Breast epithelium (tissue), 4 donors: ENCODE data around the gene ALK. TPM values are rescaled to one million over a fixed set of nuclear protein-coding genes. Genes with fewer than 3 reads are reported as not detected.

ENCODE experiments used
- DNase-seq, 2 donors: peaks; one replicate each; pipeline ENCODE4 v3.0.0-alpha.2; 2019; ENCODE audit warnings: low spot score in 2 of 2
- H3K27ac ChIP-seq, 2 donors: fragments of 200-600 bp; sonication (generic) in 1 of 2; one replicate each; pipeline ENCODE4 v1.5.1; 2016 to 2019; ENCODE audit warnings: mild to moderate bottlenecking in 1 of 2
- H3K27me3 ChIP-seq, 2 donors: fragments of 200-600 bp; sonication (generic) in 1 of 2; one replicate each; pipeline versions ENCODE4 v1.5.1 to v1.6.0; 2017 to 2019; ENCODE audit warnings: control low read depth in 1 of 2, mild to moderate bottlenecking in 1 of 2
- H3K36me3 ChIP-seq: fragments of 200-600 bp; one replicate; pipeline ENCODE4 v1.5.1; 2019
- H3K4me1 ChIP-seq, 2 donors: fragments of 200-600 bp; sonication (generic); one replicate each; pipeline ENCODE4 v1.5.1; 2016 to 2019; ENCODE audit warnings: control low read depth in 1 of 2
- H3K4me3 ChIP-seq, 3 donors: fragments of 200-600 bp; sonication (generic); 1 replicate in 2 of 3; 2 replicates in 1 of 3; pipeline ENCODE4 v1.5.1; 2016 to 2019; ENCODE audit warnings: mild to moderate bottlenecking in 3 of 3, moderate library complexity in 2 of 3
- H3K9me3 ChIP-seq, 2 donors: fragments of 200-600 bp; sonication (generic) in 1 of 2; one replicate each; pipeline ENCODE4 v1.5.1; 2016 to 2019; ENCODE audit warnings: control low read depth in 1 of 2
- CTCF ChIP-seq, 3 donors: fragments of 450-650 bp; IDR thresholded peaks; one replicate each; pipeline ENCODE4 v1.5.1; 2016 to 2017; ENCODE audit warnings: antibody characterized with exemption in 3 of 3, mild to moderate bottlenecking in 3 of 3, moderate library complexity in 3 of 3
- POLR2A ChIP-seq: fragments of 450-650 bp; IDR thresholded peaks from one replicate; pipeline ENCODE4 v1.6.1; 2016; ENCODE audit warnings: antibody characterized with exemption, mild to moderate bottlenecking, moderate library complexity
- POLR2AphosphoS5 ChIP-seq, 3 donors: sonication (generic); formaldehyde crosslinking; IDR thresholded peaks; one replicate each; pipeline ENCODE4 v1.6.1; 2017; ENCODE audit warnings: antibody characterized with exemption in 3 of 3
- intact Hi-C: fragments of 100-400 bp; cut with DNase I; formaldehyde crosslinking; loops from one replicate; pipeline ENCODE4 v1.15.1; 2023; ENCODE audit warnings: low total_unique reads
- total RNA-seq, 3 donors: library from RNA; depleted of rRNA; stranded (reverse); fragments of >200 nt; gene quantifications; one replicate each; pipeline ENCODE4 v1.1.0, GENCODE V29; 2016

Gene ALK
- total RNA-seq, 3 donors from 2014 or later, result 0.33 to 5.6 (median 0.64) TPM

GRCh38 chr2:29920631-29921559 is 491 bp downstream of the ALK start:
- Histone ChIP-seq H3K36me3 (no peaks in the 10 kb centered on the region), H3K27me3 (peaks cover 0 to 57% of the 10 kb centered on the region in 2 donors), H3K4me3 (peak overlapping the region; percentile 7 to 66 (median 55)), H3K9me3 (no peaks in the 10 kb centered on the region), H3K4me1 (no peaks in the 10 kb centered on the region), H3K27ac (no peak overlapping the region)
- intact Hi-C loops, result no loop called here
- no peak for TF ChIP-seq POLR2A
- no peak for TF ChIP-seq POLR2AphosphoS5 (IDR thresholded peaks at IDR 0.05)
- no peak for TF ChIP-seq CTCF (IDR thresholded peaks at IDR 0.05)
- DNase-seq, result no peak

GRCh38 chr2:29920130-29920577 is 1.2 kb downstream of the ALK start:
- DNase-seq, result no peak
- H3K4me1 ChIP-seq, result no peaks in the 10 kb centered on the region
- H3K27me3 ChIP-seq, result peaks cover 0 to 57% of the 10 kb centered on the region in 2 donors
- no peaks in the 10 kb centered on the region for H3K9me3 ChIP-seq
- intact Hi-C loops, result no loop called here
- peak overlapping the region in 2 of 3 donors; percentile 55 to 66 for H3K4me3 ChIP-seq
- TF ChIP-seq POLR2A (no peak), CTCF (IDR thresholded peaks at IDR 0.05) (no peak), POLR2AphosphoS5 (IDR thresholded peaks at IDR 0.05) (no peak)
- H3K27ac ChIP-seq, result no peak overlapping the region
- H3K36me3 ChIP-seq, result no peaks in the 10 kb centered on the region

GRCh38 chr2:29918941-29919340 is 2.4 kb downstream of the ALK start:
- intact Hi-C loops, result no loop called here
- Histone ChIP-seq H3K9me3 (no peaks in the 10 kb centered on the region), H3K27me3 (peaks cover 0 to 57% of the 10 kb centered on the region in 2 donors), H3K36me3 (no peaks in the 10 kb centered on the region), H3K4me3 (no peak overlapping the region), H3K4me1 (no peaks in the 10 kb centered on the region), H3K27ac (no peak overlapping the region)
- no peak for DNase-seq
- TF ChIP-seq CTCF (IDR thresholded peaks at IDR 0.05), result no peak
- TF ChIP-seq POLR2A, result no peak
- TF ChIP-seq POLR2AphosphoS5 (IDR thresholded peaks at IDR 0.05), result no peak

GRCh38 chr2:29917781-29918180 is 3.6 kb downstream of the ALK start:
- Histone ChIP-seq H3K4me1 (no peaks in the 10 kb centered on the region), H3K27ac (no peak overlapping the region), H3K4me3 (no peak overlapping the region), H3K27me3 (peaks cover 0 to 56% of the 10 kb centered on the region in 2 donors), H3K9me3 (no peaks in the 10 kb centered on the region), H3K36me3 (no peaks in the 10 kb centered on the region)
- intact Hi-C loops, result no loop called here
- no peak for DNase-seq
- no peak for TF ChIP-seq CTCF (IDR thresholded peaks at IDR 0.05)
- no peak for TF ChIP-seq POLR2A
- no peak for TF ChIP-seq POLR2AphosphoS5 (IDR thresholded peaks at IDR 0.05)

GRCh38 chr2:29916571-29916970 is 4.8 kb downstream of the ALK start:
- Histone ChIP-seq H3K4me1 (no peaks in the 10 kb centered on the region), H3K4me3 (no peak overlapping the region), H3K27ac (no peak overlapping the region), H3K9me3 (no peaks in the 10 kb centered on the region), H3K27me3 (peaks cover 0 to 51% of the 10 kb centered on the region in 2 donors), H3K36me3 (no peaks in the 10 kb centered on the region)
- no peak for DNase-seq
- TF ChIP-seq CTCF (IDR thresholded peaks at IDR 0.05) (no peak), POLR2AphosphoS5 (IDR thresholded peaks at IDR 0.05) (no peak), POLR2A (no peak)
- intact Hi-C loops, result no loop called here
